ENCODE data around the gene CEP152.

The CEP152 gene

GRCh38 chr15:48761393-48762158 is 49.3 kb downstream of the CEP152 start:
- DNase-seq = no peak

GRCh38 chr15:48759921-48760320 is 50.9 kb downstream of the CEP152 start:
- no peak for DNase-seq

- no peak for DNase-seq
Observed at GRCh38 chr15:48757661-48758060, 53.2 kb downstream of the CEP152 start.

GRCh38 chr15:48754011-48754410 is 56.9 kb downstream of the CEP152 start:
- DNase-seq = no peak

- no peak for DNase-seq
Observed at GRCh38 chr15:48751595-48751994, 59.3 kb downstream of the CEP152 start.

- no peak for DNase-seq
Observed at GRCh38 chr15:48748535-48748934, 62.3 kb downstream of the CEP152 start.

- DNase-seq = no peak
Observed at GRCh38 chr15:48733615-48734014, 77.3 kb downstream of the CEP152 start.

GRCh38 chr15:48730506-48730905 is 80.4 kb downstream of the CEP152 start:
- DNase-seq = no peak

- no peak for DNase-seq
Observed at GRCh38 chr15:48723969-48724368, 86.9 kb downstream of the CEP152 start.

- DNase-seq = no peak
Observed at GRCh38 chr15:48722764-48723661, 87.9 kb downstream of the CEP152 start.

GRCh38 chr15:48721061-48721810 is 89.6 kb downstream of the CEP152 start:
- DNase-seq = no peak

- DNase-seq = no peak
Observed at GRCh38 chr15:48720646-48721045, 90.2 kb downstream of the CEP152 start.

GRCh38 chr15:48719668-48720067 is 91.2 kb downstream of the CEP152 start:
- no peak for DNase-seq

- no peak for DNase-seq
Observed at GRCh38 chr15:48718646-48719045, 92.2 kb downstream of the CEP152 start.

- no peak for DNase-seq
Observed at GRCh38 chr15:48717458-48717857, 93.4 kb downstream of the CEP152 start.

- no peak for DNase-seq
Observed at GRCh38 chr15:48712546-48712945, 98.3 kb downstream of the CEP152 start.

- DNase-seq = no peak
Observed at GRCh38 chr15:48710952-48711495, 99.8 kb downstream of the CEP152 start.

- no peak for DNase-seq
Observed at GRCh38 chr15:48708641-48709040, 102.2 kb downstream of the CEP152 start.

- DNase-seq = no peak
Observed at GRCh38 chr15:48705381-48705780, 105.5 kb downstream of the CEP152 start.

GRCh38 chr15:48703544-48703943 is 107.3 kb downstream of the CEP152 start:
- DNase-seq = no peak

- no peak for DNase-seq
Observed at GRCh38 chr15:48702569-48703236, 108.2 kb downstream of the CEP152 start.

GRCh38 chr15:48696627-48697312 is 114.1 kb downstream of the CEP152 start:
- no peak for DNase-seq

Data from KG1 (cell line).